Measurements from ENCODE around the gene ROR1.

- TF ChIP-seq, protein P1, sequence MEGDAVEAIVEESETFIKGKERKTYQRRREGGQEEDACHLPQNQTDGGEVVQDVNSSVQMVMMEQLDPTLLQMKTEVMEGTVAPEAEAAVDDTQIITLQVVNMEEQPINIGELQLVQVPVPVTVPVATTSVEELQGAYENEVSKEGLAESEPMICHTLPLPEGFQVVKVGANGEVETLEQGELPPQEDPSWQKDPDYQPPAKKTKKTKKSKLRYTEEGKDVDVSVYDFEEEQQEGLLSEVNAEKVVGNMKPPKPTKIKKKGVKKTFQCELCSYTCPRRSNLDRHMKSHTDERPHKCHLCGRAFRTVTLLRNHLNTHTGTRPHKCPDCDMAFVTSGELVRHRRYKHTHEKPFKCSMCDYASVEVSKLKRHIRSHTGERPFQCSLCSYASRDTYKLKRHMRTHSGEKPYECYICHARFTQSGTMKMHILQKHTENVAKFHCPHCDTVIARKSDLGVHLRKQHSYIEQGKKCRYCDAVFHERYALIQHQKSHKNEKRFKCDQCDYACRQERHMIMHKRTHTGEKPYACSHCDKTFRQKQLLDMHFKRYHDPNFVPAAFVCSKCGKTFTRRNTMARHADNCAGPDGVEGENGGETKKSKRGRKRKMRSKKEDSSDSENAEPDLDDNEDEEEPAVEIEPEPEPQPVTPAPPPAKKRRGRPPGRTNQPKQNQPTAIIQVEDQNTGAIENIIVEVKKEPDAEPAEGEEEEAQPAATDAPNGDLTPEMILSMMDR (conservative IDR thresholded peaks at IDR 0.05 in 1 of 2, IDR thresholded peaks at IDR 0.05 in 1 of 2; ENCODE audit: low read depth in 1 of 2, low read length in 2 of 2): no peak
- no peak for TF ChIP-seq EZH2 (IDR thresholded peaks at IDR 0.05; ENCODE audit: low read length, missing control alignments)
Observed at GRCh38 chr1:64084451-64084850, 310.6 kb downstream of the ROR1 start.
